Esophagus squamous epithelium (tissue), 5 donors: ENCODE measurements around the gene RABEP2. TPM values are rescaled to one million over a fixed set of nuclear protein-coding genes. Genes with fewer than 3 reads are reported as not detected.

Experiments
- DNase-seq: peaks from one replicate; lab custom pipeline; 2025; lab: John Stamatoyannopoulos, UW
- H3K27ac ChIP-seq, 4 donors: fragments of 200-600 bp; sonication (generic); one replicate each; pipeline ENCODE4 v1.5.1; 2016 to 2019; ENCODE audit warnings: mild to moderate bottlenecking in 1 of 4
- H3K27me3 ChIP-seq, 4 donors: fragments of 200-600 bp; sonication (generic); 1 replicate in 3 of 4; 2 replicates in 1 of 4; pipeline versions ENCODE4 v1.5.1 to v1.6.0; 2017 to 2021; ENCODE audit warnings: antibody characterized with exemption in 1 of 4
- H3K36me3 ChIP-seq, 3 donors: fragments of 200-600 bp; sonication (generic); one replicate each; pipeline ENCODE4 v1.5.1; 2016 to 2019
- H3K4me1 ChIP-seq, 3 donors: fragments of 200-600 bp; sonication (generic); one replicate each; pipeline ENCODE4 v1.5.1; 2017 to 2019
- H3K4me3 ChIP-seq, 4 donors: fragments of 200-600 bp; sonication (generic); 1 replicate in 3 of 4; 2 replicates in 1 of 4; pipeline ENCODE4 v1.5.1; 2016 to 2019; ENCODE audit warnings: mild to moderate bottlenecking in 2 of 4, moderate library complexity in 1 of 4
- H3K9me3 ChIP-seq, 3 donors: fragments of 200-600 bp; sonication (generic); one replicate each; pipeline ENCODE4 v1.5.1; 2016 to 2019
- POLR2A ChIP-seq, 4 donors: fragments of 450-650 bp; IDR thresholded peaks; one replicate each; pipeline ENCODE4 v1.6.1; 2017; ENCODE audit warnings: antibody characterized with exemption in 4 of 4, mild to moderate bottlenecking in 4 of 4, moderate library complexity in 3 of 4
- WGBS, 2 donors: methylation state at CpG; one replicate each; pipeline ENCODE4 v1.1.5; 2018; 5-methylcytosine and 5-hydroxymethylcytosine counted together
- intact Hi-C: fragments of 100-400 bp; cut with DNase I; formaldehyde crosslinking; loops from one replicate; pipeline ENCODE4 v1.15.0; 2022
- total RNA-seq, 4 donors: library from RNA; depleted of rRNA; stranded (reverse); fragments of >200 nt; gene quantifications; one replicate each; pipeline ENCODE4 v1.1.0, GENCODE V29; 2016
- TF ChIP-seq, protein P1 (sequence below), 6 experiments: fragments of 450-650 bp in 4 of 6; fragments of 200-600 bp in 2 of 6; sonication (generic) in 2 of 6; IDR thresholded peaks; one replicate each; pipeline ENCODE4 v1.5.1; 2016 to 2019; ENCODE audit warnings: antibody characterized with exemption in 6 of 6, mild to moderate bottlenecking in 4 of 6, moderate library complexity in 4 of 6
- donor health status: DM: yes; HTN: yes; CAD: no.

Gene RABEP2
- total RNA-seq, 4 donors from 2014 or later: 28.7 to 47.2 (median 37.2) TPM

DNA sequence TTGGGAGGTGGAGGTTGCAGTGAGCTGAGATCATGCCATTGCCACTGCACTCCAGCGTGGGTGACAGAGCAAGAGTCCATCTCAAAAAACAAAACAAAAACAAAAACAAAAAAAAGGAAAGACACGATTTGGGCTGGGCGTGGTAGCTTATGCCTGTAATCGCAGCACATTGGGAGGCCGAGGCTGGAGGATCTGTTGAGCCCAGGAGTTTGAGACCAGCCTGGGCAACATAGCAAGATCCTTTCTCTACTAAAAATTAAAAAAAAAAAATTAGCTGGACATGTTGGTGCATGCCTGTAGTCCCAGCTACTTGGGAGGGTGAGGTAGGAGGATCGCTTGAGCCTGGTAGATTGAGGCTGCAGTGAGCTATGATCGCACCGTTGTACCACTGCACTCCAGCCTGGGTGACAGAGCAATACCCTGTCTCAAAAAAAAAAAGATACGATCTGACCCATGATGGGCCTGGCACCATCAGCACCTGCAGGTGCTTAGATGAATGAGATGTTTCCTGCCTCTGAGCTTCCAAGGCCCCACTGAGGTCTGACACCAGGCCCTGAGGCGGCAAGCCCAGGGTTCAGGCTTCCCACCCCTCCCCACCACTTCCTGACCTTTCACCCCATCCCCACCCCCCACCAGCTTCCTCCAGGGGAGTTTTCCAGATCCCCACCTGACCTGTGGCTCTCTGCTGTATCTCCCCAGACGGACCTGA, 25.0 kb downstream of the RABEP2 start:
- no peak for TF ChIP-seq POLR2A (IDR thresholded peaks at IDR 0.05)
- TF ChIP-seq, protein P1, sequence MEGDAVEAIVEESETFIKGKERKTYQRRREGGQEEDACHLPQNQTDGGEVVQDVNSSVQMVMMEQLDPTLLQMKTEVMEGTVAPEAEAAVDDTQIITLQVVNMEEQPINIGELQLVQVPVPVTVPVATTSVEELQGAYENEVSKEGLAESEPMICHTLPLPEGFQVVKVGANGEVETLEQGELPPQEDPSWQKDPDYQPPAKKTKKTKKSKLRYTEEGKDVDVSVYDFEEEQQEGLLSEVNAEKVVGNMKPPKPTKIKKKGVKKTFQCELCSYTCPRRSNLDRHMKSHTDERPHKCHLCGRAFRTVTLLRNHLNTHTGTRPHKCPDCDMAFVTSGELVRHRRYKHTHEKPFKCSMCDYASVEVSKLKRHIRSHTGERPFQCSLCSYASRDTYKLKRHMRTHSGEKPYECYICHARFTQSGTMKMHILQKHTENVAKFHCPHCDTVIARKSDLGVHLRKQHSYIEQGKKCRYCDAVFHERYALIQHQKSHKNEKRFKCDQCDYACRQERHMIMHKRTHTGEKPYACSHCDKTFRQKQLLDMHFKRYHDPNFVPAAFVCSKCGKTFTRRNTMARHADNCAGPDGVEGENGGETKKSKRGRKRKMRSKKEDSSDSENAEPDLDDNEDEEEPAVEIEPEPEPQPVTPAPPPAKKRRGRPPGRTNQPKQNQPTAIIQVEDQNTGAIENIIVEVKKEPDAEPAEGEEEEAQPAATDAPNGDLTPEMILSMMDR (IDR thresholded peaks at IDR 0.05): no peak
- Histone ChIP-seq H3K36me3 (peaks cover 0 to 23% (median 8%) of the 10 kb centered on the region in 3 donors), H3K9me3 (no peaks in the 10 kb centered on the region), H3K27ac (no peak overlapping the region), H3K4me1 (no peaks in the 10 kb centered on the region), H3K27me3 (no peaks in the 10 kb centered on the region), H3K4me3 (no peak overlapping the region)
- 91% methylated on average over 10 of the region's 11 CpGs for WGBS, 2 donors
- DNase-seq: no peak
- intact Hi-C loops: no loop called here

DNA sequence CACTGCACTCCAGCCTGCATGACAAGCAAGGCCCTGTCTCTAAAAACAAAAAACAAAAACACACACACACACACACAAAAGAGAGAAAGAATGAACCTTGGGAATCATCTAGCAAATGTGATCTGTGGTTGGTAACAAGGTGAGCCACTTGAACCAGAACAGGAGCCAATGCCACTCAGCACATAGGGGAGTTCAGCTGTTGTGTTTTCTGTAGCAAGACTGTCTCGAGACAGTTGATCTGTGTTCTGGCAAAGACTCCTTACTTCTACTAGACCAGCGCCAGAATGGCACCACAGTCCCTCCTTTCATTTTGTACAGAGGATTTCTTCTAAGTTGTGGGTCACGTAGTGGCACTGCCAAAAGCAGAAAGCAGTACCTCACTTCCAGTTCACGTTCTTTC, 26.1 kb downstream of the RABEP2 start:
- TF ChIP-seq, protein P1 (IDR thresholded peaks at IDR 0.05): no peak
- no peak for TF ChIP-seq POLR2A (IDR thresholded peaks at IDR 0.05)
- Histone ChIP-seq H3K27me3 (no peaks in the 10 kb centered on the region), H3K27ac (no peak overlapping the region), H3K36me3 (peaks cover 0 to 12% (median 0%) of the 10 kb centered on the region in 3 donors), H3K4me1 (no peaks in the 10 kb centered on the region), H3K4me3 (no peak overlapping the region), H3K9me3 (no peaks in the 10 kb centered on the region)
- DNase-seq: no peak
- intact Hi-C loops: no loop called here
- 90 to 91% methylated on average over 2 to 4 of the region's 4 CpGs for WGBS, 2 donors

DNA sequence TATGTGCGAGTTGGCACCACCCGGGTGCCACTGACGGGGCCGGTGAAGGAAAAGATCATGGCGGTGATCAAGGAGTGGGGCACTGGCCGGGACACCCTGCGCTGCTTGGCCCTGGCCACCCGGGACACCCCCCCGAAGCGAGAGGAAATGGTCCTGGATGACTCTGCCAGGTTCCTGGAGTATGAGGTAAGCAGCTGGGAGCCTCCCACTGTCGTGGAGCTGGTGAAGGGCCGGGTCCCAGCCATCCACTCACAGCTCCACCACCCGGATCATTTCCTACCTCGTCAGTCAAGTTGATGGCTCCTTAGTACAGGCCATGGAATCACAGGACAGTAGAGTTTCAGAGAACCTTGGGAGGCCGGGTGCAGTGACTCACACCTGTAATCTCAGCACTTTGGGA, 26.8 kb downstream of the RABEP2 start:
- Histone ChIP-seq H3K27ac (no peak overlapping the region), H3K36me3 (peaks cover 0 to 7% (median 0%) of the 10 kb centered on the region in 3 donors), H3K27me3 (no peaks in the 10 kb centered on the region), H3K9me3 (no peaks in the 10 kb centered on the region), H3K4me3 (no peak overlapping the region), H3K4me1 (no peaks in the 10 kb centered on the region)
- WGBS, 2 donors: 88% methylated on average over 4 of the region's 15 CpGs; no CpG with 5 or more reads in 1 of the 2 donors
- TF ChIP-seq POLR2A (IDR thresholded peaks at IDR 0.05): no peak
- TF ChIP-seq, protein P1 (IDR thresholded peaks at IDR 0.05): no peak
- intact Hi-C loops: no loop called here
- no peak for DNase-seq

DNA sequence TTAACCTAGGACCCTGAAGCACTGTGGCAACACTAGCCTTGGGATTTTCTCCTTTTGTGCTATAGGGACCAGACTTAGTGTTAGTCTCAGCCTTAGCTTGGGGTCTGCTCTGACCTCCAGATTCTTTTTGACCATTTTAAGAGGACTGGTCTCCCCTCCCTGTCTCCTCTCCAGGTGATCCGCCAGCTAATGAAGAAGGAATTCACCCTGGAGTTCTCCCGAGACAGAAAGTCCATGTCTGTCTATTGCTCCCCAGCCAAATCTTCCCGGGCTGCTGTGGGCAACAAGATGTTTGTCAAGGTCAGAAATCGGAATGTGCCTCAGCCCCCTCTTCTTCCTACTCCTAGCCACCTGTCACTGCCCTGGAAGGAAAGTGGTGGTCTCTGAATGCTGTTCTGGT, 27.2 kb downstream of the RABEP2 start:
- no peaks in the 10 kb centered on the region for H3K9me3 ChIP-seq
- no peak for DNase-seq
- 67 to 87% methylated on average over 3 to 4 of the region's 4 CpGs for WGBS, 2 donors
- intact Hi-C loops: no loop called here
- no peaks in the 10 kb centered on the region for H3K4me1 ChIP-seq
- H3K36me3 ChIP-seq: peaks cover 0 to 7% (median 0%) of the 10 kb centered on the region in 3 donors
- no peaks in the 10 kb centered on the region for H3K27me3 ChIP-seq
- TF ChIP-seq, protein P1 (IDR thresholded peaks at IDR 0.05): no peak
- TF ChIP-seq POLR2A (IDR thresholded peaks at IDR 0.05): no peak
- no peak overlapping the region for H3K27ac ChIP-seq
- H3K4me3 ChIP-seq: no peak overlapping the region

DNA sequence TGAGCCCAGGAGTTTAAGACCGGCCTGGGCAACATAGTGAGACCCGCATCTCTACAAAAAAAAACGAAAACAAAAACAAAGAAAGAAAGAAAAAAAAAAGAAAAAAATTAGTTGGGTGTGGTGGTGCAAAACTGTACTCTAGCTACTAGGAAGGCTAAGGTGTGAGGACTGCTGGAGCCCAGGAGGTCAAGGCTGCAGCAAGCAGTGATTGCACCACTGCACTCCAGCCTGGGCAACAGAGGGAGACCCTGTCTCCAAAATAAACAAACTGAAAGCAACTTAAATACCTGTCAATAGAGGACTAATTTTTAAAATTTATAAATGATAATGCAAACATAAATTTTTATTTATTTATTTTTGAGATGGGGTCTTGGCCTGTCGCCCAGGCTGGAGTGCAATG, 29.4 kb downstream of the RABEP2 start:
- Histone ChIP-seq H3K4me1 (no peaks in the 10 kb centered on the region), H3K27ac (no peak overlapping the region), H3K36me3 (peaks cover 0 to 7% (median 0%) of the 10 kb centered on the region in 3 donors), H3K27me3 (no peaks in the 10 kb centered on the region), H3K4me3 (no peak overlapping the region), H3K9me3 (no peaks in the 10 kb centered on the region)
- DNase-seq: no peak
- intact Hi-C loops: no loop called here
- no peak for TF ChIP-seq POLR2A (IDR thresholded peaks at IDR 0.05)
- TF ChIP-seq, protein P1 (IDR thresholded peaks at IDR 0.05): no peak
- WGBS, 2 donors: 82 to 87% methylated on average over 4 of the region's 4 CpGs
